Measurements from ENCODE around the gene GALNT17. TPM values are rescaled to one million over a fixed set of nuclear protein-coding genes. Genes with fewer than 3 reads are reported as not detected.

GALNT17 gene
- total RNA-seq, 5 donors from 2014 or later (not counting 1 experiment from before 2014, with no cell fraction given) = 0.09 to 0.20 TPM; not detected in 3

DNA sequence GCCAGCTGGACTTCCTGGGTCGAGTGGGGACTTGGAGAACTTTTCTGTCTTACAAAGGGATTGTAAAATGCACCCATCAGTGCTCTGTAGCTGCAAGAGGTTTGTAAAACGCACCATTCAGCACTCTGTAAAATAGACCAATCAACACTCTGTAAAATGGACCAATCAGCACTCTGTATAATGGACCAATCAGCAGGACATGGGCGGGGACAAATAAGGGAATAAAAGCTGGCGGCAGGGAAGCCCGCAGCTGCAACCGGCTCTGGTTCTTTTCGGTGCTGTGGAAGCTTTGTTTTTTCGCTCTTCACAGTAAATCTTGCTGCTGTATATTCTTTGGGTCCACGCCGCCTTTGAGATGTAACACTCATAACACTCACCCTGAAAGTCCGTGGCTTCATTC is 151.9 kb downstream of the GALNT17 start:
- Mint-ChIP-seq H3K4me3 (no peak overlapping the region), H3K27ac (no peak overlapping the region), H3K4me1 (no peaks in the 10 kb centered on the region), H3K27me3 (no peaks in the 10 kb centered on the region), H3K36me3 (no peaks in the 10 kb centered on the region), H3K9me3 (peaks cover 8 to 19% (median 12%) of the 10 kb centered on the region in 3 donors)
- Histone ChIP-seq H3K27ac (ENCODE audit: low read length) (no peak overlapping the region), H3K36me3 (ENCODE audit: control insufficient read depth in 2 of 2, extremely low read depth in 1 of 2, insufficient read depth in 1 of 2, low read length in 1 of 2) (no peaks in the 10 kb centered on the region), H3K27me3 (replicated peaks in 1 of 2; ENCODE audit: control insufficient read depth in 2 of 2, extremely low read depth in 1 of 2, insufficient read depth in 2 of 2, low read length in 1 of 2) (no peaks in the 10 kb centered on the region), H3K9me3 (no peaks in the 10 kb centered on the region), H3K4me3 (ENCODE audit: control insufficient read depth in 1 of 2, extremely low read depth in 1 of 2, low read length in 1 of 2) (no peak overlapping the region), H3K4me1 (ENCODE audit: control insufficient read depth in 1 of 2, extremely low read depth in 1 of 2, insufficient read depth in 2 of 2, low read length in 2 of 2) (no peaks in the 10 kb centered on the region)
- 90% methylated on average over 5 of the region's 11 CpGs for WGBS (ENCODE audit: insufficient coverage)
- DNase-seq = no peak
- no peak for ATAC-seq (replicated peaks in 1 of 4)
- POLR2A ChIA-PET = no interaction called here
- CTCF ChIA-PET = no interaction called here

- Mint-ChIP-seq H3K4me1 (no peaks in the 10 kb centered on the region), H3K4me3 (no peak overlapping the region), H3K9me3 (peaks cover 3 to 8% (median 8%) of the 10 kb centered on the region in 3 donors), H3K36me3 (no peaks in the 10 kb centered on the region), H3K27me3 (no peaks in the 10 kb centered on the region), H3K27ac (no peak overlapping the region)
- CTCF ChIA-PET = no interaction called here
- no peak overlapping the region for H3K27ac ChIP-seq (ENCODE audit: low read length)
- H3K9me3 ChIP-seq = no peaks in the 10 kb centered on the region
- H3K4me3 ChIP-seq (ENCODE audit: control insufficient read depth in 1 of 2, extremely low read depth in 1 of 2, low read length in 1 of 2) = no peak overlapping the region
- WGBS (ENCODE audit: insufficient coverage) = 88% methylated on average over 1 of the region's 4 CpGs
- DNase-seq (no peak), ATAC-seq (replicated peaks in 1 of 4) (no peak)
- H3K27me3 ChIP-seq (replicated peaks in 1 of 2; ENCODE audit: control insufficient read depth in 2 of 2, extremely low read depth in 1 of 2, insufficient read depth in 2 of 2, low read length in 1 of 2) = no peaks in the 10 kb centered on the region
- H3K36me3 ChIP-seq (ENCODE audit: control insufficient read depth in 2 of 2, extremely low read depth in 1 of 2, insufficient read depth in 1 of 2, low read length in 1 of 2) = no peaks in the 10 kb centered on the region
- POLR2A ChIA-PET = no interaction called here
- no peaks in the 10 kb centered on the region for H3K4me1 ChIP-seq (ENCODE audit: control insufficient read depth in 1 of 2, extremely low read depth in 1 of 2, insufficient read depth in 2 of 2, low read length in 2 of 2)
These were observed 153.7 kb downstream of the GALNT17 start for GRCh38 chr7:71285571-71286145.

DNA sequence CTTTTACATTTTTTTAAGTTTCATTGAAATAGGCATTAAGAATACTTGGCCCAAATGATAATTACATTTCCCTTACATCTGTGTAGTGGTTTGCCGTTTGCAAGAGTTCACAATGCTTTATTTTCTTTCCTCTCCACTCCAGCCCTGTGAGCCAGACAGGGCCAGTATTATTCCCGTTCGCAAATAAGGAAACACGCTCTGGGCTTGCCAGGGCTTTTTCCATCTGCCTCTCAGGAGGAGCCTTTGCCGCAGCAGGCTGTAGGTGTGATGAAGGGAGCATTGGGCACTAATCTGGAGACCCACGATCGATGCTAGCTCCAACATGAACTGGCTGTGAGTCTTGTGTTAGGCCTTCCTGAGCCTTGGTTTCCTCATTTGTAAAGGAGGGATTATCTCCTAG is 154.4 kb downstream of the GALNT17 start:
- ChIA-PET CTCF (no interaction called here), POLR2A (no interaction called here)
- no peaks in the 10 kb centered on the region for H3K4me1 ChIP-seq (ENCODE audit: control insufficient read depth in 1 of 2, extremely low read depth in 1 of 2, insufficient read depth in 2 of 2, low read length in 2 of 2)
- Mint-ChIP-seq H3K27ac (no peak overlapping the region), H3K9me3 (peaks cover 3 to 6% (median 5%) of the 10 kb centered on the region in 3 donors), H3K4me3 (no peak overlapping the region), H3K4me1 (no peaks in the 10 kb centered on the region), H3K36me3 (no peaks in the 10 kb centered on the region), H3K27me3 (no peaks in the 10 kb centered on the region)
- H3K27ac ChIP-seq (ENCODE audit: low read length) = no peak overlapping the region
- no peaks in the 10 kb centered on the region for H3K27me3 ChIP-seq (replicated peaks in 1 of 2; ENCODE audit: control insufficient read depth in 2 of 2, extremely low read depth in 1 of 2, insufficient read depth in 2 of 2, low read length in 1 of 2)
- 92% methylated on average over 4 of the region's 7 CpGs for WGBS (ENCODE audit: insufficient coverage)
- H3K36me3 ChIP-seq (ENCODE audit: control insufficient read depth in 2 of 2, extremely low read depth in 1 of 2, insufficient read depth in 1 of 2, low read length in 1 of 2) = no peaks in the 10 kb centered on the region
- no peak overlapping the region for H3K4me3 ChIP-seq (ENCODE audit: control insufficient read depth in 1 of 2, extremely low read depth in 1 of 2, low read length in 1 of 2)
- H3K9me3 ChIP-seq = no peaks in the 10 kb centered on the region
- DNase-seq = no peak
- no peak for ATAC-seq (replicated peaks in 1 of 4)

GRCh38 chr7:71286924-71287323 is 155.0 kb downstream of the GALNT17 start:
- Histone ChIP-seq H3K4me1 (ENCODE audit: control insufficient read depth in 1 of 2, extremely low read depth in 1 of 2, insufficient read depth in 2 of 2, low read length in 2 of 2) (no peaks in the 10 kb centered on the region), H3K27me3 (replicated peaks in 1 of 2; ENCODE audit: control insufficient read depth in 2 of 2, extremely low read depth in 1 of 2, insufficient read depth in 2 of 2, low read length in 1 of 2) (no peaks in the 10 kb centered on the region), H3K27ac (ENCODE audit: low read length) (no peak overlapping the region), H3K36me3 (ENCODE audit: control insufficient read depth in 2 of 2, extremely low read depth in 1 of 2, insufficient read depth in 1 of 2, low read length in 1 of 2) (no peaks in the 10 kb centered on the region), H3K4me3 (ENCODE audit: control insufficient read depth in 1 of 2, extremely low read depth in 1 of 2, low read length in 1 of 2) (no peak overlapping the region), H3K9me3 (no peaks in the 10 kb centered on the region)
- ChIA-PET CTCF (no interaction called here), POLR2A (no interaction called here)
- DNase-seq = no peak
- Mint-ChIP-seq H3K27ac (no peak overlapping the region), H3K4me3 (no peak overlapping the region), H3K9me3 (peaks cover 3 to 6% (median 3%) of the 10 kb centered on the region in 3 donors), H3K4me1 (no peaks in the 10 kb centered on the region), H3K27me3 (no peaks in the 10 kb centered on the region), H3K36me3 (no peaks in the 10 kb centered on the region)
- ATAC-seq (replicated peaks in 1 of 4) = no peak
- 90% methylated on average over 7 of the region's 9 CpGs for WGBS (ENCODE audit: insufficient coverage)

DNA sequence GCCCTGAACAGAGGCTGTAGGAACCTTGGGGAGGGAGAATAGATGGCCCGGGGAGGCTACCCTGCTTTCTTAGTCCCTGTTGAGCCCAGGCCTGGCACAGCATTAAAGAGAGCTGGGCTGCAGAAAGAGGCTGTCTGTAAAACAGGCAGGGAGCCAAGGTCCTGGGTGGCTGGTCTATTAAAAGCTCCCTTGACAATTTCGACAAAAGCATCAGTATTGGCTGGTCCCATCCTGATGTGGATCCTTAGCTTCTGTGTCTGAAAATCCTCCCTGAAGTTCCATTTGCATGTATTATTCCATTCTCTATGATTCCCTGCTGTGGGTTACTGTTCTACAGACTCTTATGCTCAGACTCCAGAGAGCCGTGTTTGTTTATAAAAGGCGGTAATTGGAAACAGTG is 158.5 kb downstream of the GALNT17 start:
- WGBS (ENCODE audit: insufficient coverage) = 72% methylated on average over 2 of the region's 4 CpGs
- H3K4me1 ChIP-seq (ENCODE audit: control insufficient read depth in 1 of 2, extremely low read depth in 1 of 2, insufficient read depth in 2 of 2, low read length in 2 of 2) = no peaks in the 10 kb centered on the region

GRCh38 chr7:71298378-71298777 is 166.4 kb downstream of the GALNT17 start:
- no peaks in the 10 kb centered on the region for H3K27me3 Mint-ChIP-seq
- DNase-seq (no peak), ATAC-seq (replicated peaks in 1 of 4) (no peak)
- H3K4me3 Mint-ChIP-seq = no peak overlapping the region
- Histone ChIP-seq H3K36me3 (ENCODE audit: control insufficient read depth in 2 of 2, extremely low read depth in 1 of 2, insufficient read depth in 1 of 2, low read length in 1 of 2) (no peaks in the 10 kb centered on the region), H3K27me3 (replicated peaks in 1 of 2; ENCODE audit: control insufficient read depth in 2 of 2, extremely low read depth in 1 of 2, insufficient read depth in 2 of 2, low read length in 1 of 2) (no peaks in the 10 kb centered on the region), H3K4me1 (ENCODE audit: control insufficient read depth in 1 of 2, extremely low read depth in 1 of 2, insufficient read depth in 2 of 2, low read length in 2 of 2) (no peaks in the 10 kb centered on the region), H3K4me3 (ENCODE audit: control insufficient read depth in 1 of 2, extremely low read depth in 1 of 2, low read length in 1 of 2) (no peak overlapping the region), H3K27ac (ENCODE audit: low read length) (no peak overlapping the region), H3K9me3 (no peaks in the 10 kb centered on the region)
- POLR2A ChIA-PET = no interaction called here
- H3K27ac Mint-ChIP-seq = no peak overlapping the region
- no peaks in the 10 kb centered on the region for H3K36me3 Mint-ChIP-seq
- H3K9me3 Mint-ChIP-seq = peaks cover 6 to 12% (median 11%) of the 10 kb centered on the region in 3 donors
- CTCF ChIA-PET = no interaction called here
- no peaks in the 10 kb centered on the region for H3K4me1 Mint-ChIP-seq
- WGBS (ENCODE audit: insufficient coverage) = 92% methylated on average over 5 of the region's 6 CpGs

More for the DNA sequence above, 158.5 kb downstream of the GALNT17 start:
- no peak for ATAC-seq (replicated peaks in 1 of 4)
- no peak overlapping the region for H3K4me3 ChIP-seq (ENCODE audit: control insufficient read depth in 1 of 2, extremely low read depth in 1 of 2, low read length in 1 of 2)
- H3K27me3 ChIP-seq (replicated peaks in 1 of 2; ENCODE audit: control insufficient read depth in 2 of 2, extremely low read depth in 1 of 2, insufficient read depth in 2 of 2, low read length in 1 of 2) = no peaks in the 10 kb centered on the region
- H3K4me3 Mint-ChIP-seq = no peak overlapping the region
- H3K9me3 ChIP-seq = no peaks in the 10 kb centered on the region
- no peak for DNase-seq
- H3K27ac ChIP-seq (ENCODE audit: low read length) = no peak overlapping the region
- POLR2A ChIA-PET = no interaction called here
- H3K4me1 Mint-ChIP-seq = no peaks in the 10 kb centered on the region
- H3K9me3 Mint-ChIP-seq = peaks cover 10 to 17% (median 11%) of the 10 kb centered on the region in 3 donors
- H3K27me3 Mint-ChIP-seq = no peaks in the 10 kb centered on the region
- CTCF ChIA-PET = no interaction called here
- H3K27ac Mint-ChIP-seq = no peak overlapping the region
- H3K36me3 Mint-ChIP-seq = no peaks in the 10 kb centered on the region
- H3K36me3 ChIP-seq (ENCODE audit: control insufficient read depth in 2 of 2, extremely low read depth in 1 of 2, insufficient read depth in 1 of 2, low read length in 1 of 2) = no peaks in the 10 kb centered on the region

GRCh38 chr7:71300086-71300485 is 168.1 kb downstream of the GALNT17 start:
- Mint-ChIP-seq H3K27ac (no peak overlapping the region), H3K4me1 (no peaks in the 10 kb centered on the region), H3K4me3 (no peak overlapping the region), H3K27me3 (no peaks in the 10 kb centered on the region), H3K9me3 (peaks cover 7 to 10% (median 9%) of the 10 kb centered on the region in 3 donors), H3K36me3 (no peaks in the 10 kb centered on the region)
- POLR2A ChIA-PET = no interaction called here
- Histone ChIP-seq H3K27me3 (replicated peaks in 1 of 2; ENCODE audit: control insufficient read depth in 2 of 2, extremely low read depth in 1 of 2, insufficient read depth in 2 of 2, low read length in 1 of 2) (no peaks in the 10 kb centered on the region), H3K4me3 (ENCODE audit: control insufficient read depth in 1 of 2, extremely low read depth in 1 of 2, low read length in 1 of 2) (no peak overlapping the region), H3K27ac (ENCODE audit: low read length) (no peak overlapping the region), H3K9me3 (no peaks in the 10 kb centered on the region), H3K36me3 (ENCODE audit: control insufficient read depth in 2 of 2, extremely low read depth in 1 of 2, insufficient read depth in 1 of 2, low read length in 1 of 2) (no peaks in the 10 kb centered on the region), H3K4me1 (ENCODE audit: control insufficient read depth in 1 of 2, extremely low read depth in 1 of 2, insufficient read depth in 2 of 2, low read length in 2 of 2) (no peaks in the 10 kb centered on the region)
- WGBS (ENCODE audit: insufficient coverage) = 100% methylated on average over 1 of the region's 3 CpGs
- DNase-seq (no peak), ATAC-seq (replicated peaks in 1 of 4) (no peak)
- CTCF ChIA-PET = no interaction called here
